ENCODE measurements around the gene TMEM260. TPM values are rescaled to one million over a fixed set of nuclear protein-coding genes. Genes with fewer than 3 reads are reported as not detected.

TMEM260 gene
- total and polyA plus RNA-seq, 2 experiments from 2014 or later = 13.3 to 22.9 TPM

DNA sequence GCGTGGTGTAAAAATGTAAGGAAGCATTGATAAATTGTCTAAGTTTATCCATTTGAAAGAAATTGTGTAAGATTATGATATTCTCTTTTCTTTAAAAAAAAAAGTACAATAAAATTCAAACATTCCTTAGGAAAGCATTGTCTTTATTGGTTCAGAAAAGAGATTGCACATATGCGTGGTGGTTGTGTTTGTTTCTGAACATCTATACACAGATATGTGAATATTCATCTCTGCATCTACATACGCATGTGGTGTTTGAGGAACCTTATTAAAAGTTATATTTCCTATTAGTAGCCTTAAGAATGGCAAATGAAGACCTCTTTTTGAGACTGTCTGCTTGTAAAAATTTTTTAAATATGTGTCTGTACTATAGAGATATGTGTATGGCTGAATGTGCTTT lies 69.8 kb downstream of the TMEM260 start (continued):
- TF ChIP-seq, protein P1, sequence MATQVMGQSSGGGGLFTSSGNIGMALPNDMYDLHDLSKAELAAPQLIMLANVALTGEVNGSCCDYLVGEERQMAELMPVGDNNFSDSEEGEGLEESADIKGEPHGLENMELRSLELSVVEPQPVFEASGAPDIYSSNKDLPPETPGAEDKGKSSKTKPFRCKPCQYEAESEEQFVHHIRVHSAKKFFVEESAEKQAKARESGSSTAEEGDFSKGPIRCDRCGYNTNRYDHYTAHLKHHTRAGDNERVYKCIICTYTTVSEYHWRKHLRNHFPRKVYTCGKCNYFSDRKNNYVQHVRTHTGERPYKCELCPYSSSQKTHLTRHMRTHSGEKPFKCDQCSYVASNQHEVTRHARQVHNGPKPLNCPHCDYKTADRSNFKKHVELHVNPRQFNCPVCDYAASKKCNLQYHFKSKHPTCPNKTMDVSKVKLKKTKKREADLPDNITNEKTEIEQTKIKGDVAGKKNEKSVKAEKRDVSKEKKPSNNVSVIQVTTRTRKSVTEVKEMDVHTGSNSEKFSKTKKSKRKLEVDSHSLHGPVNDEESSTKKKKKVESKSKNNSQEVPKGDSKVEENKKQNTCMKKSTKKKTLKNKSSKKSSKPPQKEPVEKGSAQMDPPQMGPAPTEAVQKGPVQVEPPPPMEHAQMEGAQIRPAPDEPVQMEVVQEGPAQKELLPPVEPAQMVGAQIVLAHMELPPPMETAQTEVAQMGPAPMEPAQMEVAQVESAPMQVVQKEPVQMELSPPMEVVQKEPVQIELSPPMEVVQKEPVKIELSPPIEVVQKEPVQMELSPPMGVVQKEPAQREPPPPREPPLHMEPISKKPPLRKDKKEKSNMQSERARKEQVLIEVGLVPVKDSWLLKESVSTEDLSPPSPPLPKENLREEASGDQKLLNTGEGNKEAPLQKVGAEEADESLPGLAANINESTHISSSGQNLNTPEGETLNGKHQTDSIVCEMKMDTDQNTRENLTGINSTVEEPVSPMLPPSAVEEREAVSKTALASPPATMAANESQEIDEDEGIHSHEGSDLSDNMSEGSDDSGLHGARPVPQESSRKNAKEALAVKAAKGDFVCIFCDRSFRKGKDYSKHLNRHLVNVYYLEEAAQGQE (IDR thresholded peaks at IDR 0.05; ENCODE audit: unreplicated experiment) = no peak
- no peak for TF ChIP-seq NANOG (IDR thresholded peaks at IDR 0.05; ENCODE audit: borderline replicate concordance)
- TF ChIP-seq JUNB (IDR thresholded peaks at IDR 0.05; ENCODE audit: unreplicated experiment) = no peak
- no peak for TF ChIP-seq EZH2 (IDR thresholded peaks at IDR 0.05; ENCODE audit: low read depth, unreplicated experiment)
- no peak for TF ChIP-seq POLR2AphosphoS5 (IDR thresholded peaks at IDR 0.05; ENCODE audit: low read depth)
- TF ChIP-seq ZNF331 (CRISPR knock-in tag; IDR thresholded peaks at IDR 0.05; ENCODE audit: low read depth) = no peak
- TF ChIP-seq STAT1 (IDR thresholded peaks at IDR 0.05; ENCODE audit: unreplicated experiment) = no peak
- TF ChIP-seq CREB1 (CRISPR knock-in tag; IDR thresholded peaks at IDR 0.05; ENCODE audit: low read depth) = no peak

DNA sequence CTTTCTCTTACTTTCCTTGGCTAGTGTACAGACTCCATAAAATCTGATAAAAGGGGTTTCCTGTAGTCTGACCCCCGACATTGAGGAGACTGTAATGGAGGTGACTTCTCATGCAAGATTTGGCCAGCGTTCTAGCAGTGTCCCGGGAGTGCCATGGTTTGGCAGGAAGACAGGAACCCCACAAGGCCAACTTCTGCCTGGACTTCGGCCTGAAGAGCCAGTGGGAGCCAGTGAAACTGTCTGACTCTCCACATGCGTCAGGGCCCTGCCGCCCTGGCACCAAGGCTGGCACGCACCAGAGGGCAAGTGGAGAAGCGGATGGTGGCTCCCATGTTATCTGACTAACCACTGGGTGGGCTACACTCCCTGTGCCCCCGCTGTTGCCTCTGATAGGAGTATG lies 70.5 kb downstream of the TMEM260 start:
- H3F3A ChIP-seq (replicated peaks; ENCODE audit: low read depth) = no peaks in the 10 kb centered on the region
- H3K4me2 ChIP-seq = no peak overlapping the region
- no peak overlapping the region for H2AFZ ChIP-seq
- H3K27me3 Mint-ChIP-seq (ENCODE audit: insufficient read depth, low read depth, poor library complexity) = peaks cover 2% of the 10 kb centered on the region
- no peaks in the 10 kb centered on the region for H3K36me3 ChIP-seq (ENCODE audit: insufficient read depth)
- no peaks in the 10 kb centered on the region for H3K9me2 ChIP-seq (ENCODE audit: insufficient read depth)
- no peaks in the 10 kb centered on the region for H3K79me2 ChIP-seq (replicated peaks; ENCODE audit: insufficient read depth)
- H3K4me3 ChIP-seq = no peak overlapping the region
- H3K27me3 ChIP-seq (ENCODE audit: insufficient read depth) = no peaks in the 10 kb centered on the region
- ATAC-seq (no peak), DNase-seq (ENCODE audit: low spot score) (no peak)
- peaks cover 21% of the 10 kb centered on the region; the same call in 2 of the 3 replicates for H3K4me1 Mint-ChIP-seq
- H3K27ac ChIP-seq (ENCODE audit: low read depth) = no peak overlapping the region
- H3K9me3 Mint-ChIP-seq = no peaks in the 10 kb centered on the region
- H3K27ac Mint-ChIP-seq = no peak overlapping the region
- 0 out of 3 replicates have a peak, but pooled peaks cover 3% of the 10 kb centered on the region for H3K36me3 Mint-ChIP-seq (ENCODE audit: low read depth)
- TF ChIP-seq ZNF331 (CRISPR knock-in tag; IDR thresholded peaks at IDR 0.05; ENCODE audit: low read depth) = no peak
- TF ChIP-seq EZH2 (IDR thresholded peaks at IDR 0.05; ENCODE audit: low read depth, unreplicated experiment) = no peak
- TF ChIP-seq, protein P2, sequence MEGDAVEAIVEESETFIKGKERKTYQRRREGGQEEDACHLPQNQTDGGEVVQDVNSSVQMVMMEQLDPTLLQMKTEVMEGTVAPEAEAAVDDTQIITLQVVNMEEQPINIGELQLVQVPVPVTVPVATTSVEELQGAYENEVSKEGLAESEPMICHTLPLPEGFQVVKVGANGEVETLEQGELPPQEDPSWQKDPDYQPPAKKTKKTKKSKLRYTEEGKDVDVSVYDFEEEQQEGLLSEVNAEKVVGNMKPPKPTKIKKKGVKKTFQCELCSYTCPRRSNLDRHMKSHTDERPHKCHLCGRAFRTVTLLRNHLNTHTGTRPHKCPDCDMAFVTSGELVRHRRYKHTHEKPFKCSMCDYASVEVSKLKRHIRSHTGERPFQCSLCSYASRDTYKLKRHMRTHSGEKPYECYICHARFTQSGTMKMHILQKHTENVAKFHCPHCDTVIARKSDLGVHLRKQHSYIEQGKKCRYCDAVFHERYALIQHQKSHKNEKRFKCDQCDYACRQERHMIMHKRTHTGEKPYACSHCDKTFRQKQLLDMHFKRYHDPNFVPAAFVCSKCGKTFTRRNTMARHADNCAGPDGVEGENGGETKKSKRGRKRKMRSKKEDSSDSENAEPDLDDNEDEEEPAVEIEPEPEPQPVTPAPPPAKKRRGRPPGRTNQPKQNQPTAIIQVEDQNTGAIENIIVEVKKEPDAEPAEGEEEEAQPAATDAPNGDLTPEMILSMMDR (conservative IDR thresholded peaks at IDR 0.05; ENCODE audit: low read depth in 2 of 2) = no peak
- no peak for TF ChIP-seq CREB1 (CRISPR knock-in tag; IDR thresholded peaks at IDR 0.05; ENCODE audit: low read depth)
- H3K4me1 ChIP-seq (ENCODE audit: insufficient read depth) = peaks cover 14% of the 10 kb centered on the region
- no peaks in the 10 kb centered on the region for H4K20me1 ChIP-seq (replicated peaks; ENCODE audit: insufficient read depth)
- H3K4me3 Mint-ChIP-seq = no peak overlapping the region
